HEK293 (cell line): ENCODE data around the gene MPC1L.

Source experiments
- TRIM28 ChIP-seq: IDR thresholded peaks from 2 replicates; pipeline ENCODE4 v1.6.1; 2011; ENCODE audit warnings: low read length, control low read depth, borderline replicate concordance
- ZNF843 ChIP-seq: fragments of 450-650 bp; formaldehyde crosslinking; IDR thresholded peaks from 2 replicates; pipeline ENCODE4 v1.5.1; 2016; ENCODE audit warnings: missing biosample characterization, missing genetic modification characterization
- TF ChIP-seq, protein P1 (sequence below): fragments of 450-650 bp; formaldehyde crosslinking; IDR thresholded peaks from 2 replicates; pipeline ENCODE4 v1.5.1; 2016; ENCODE audit warnings: missing biosample characterization, missing genetic modification characterization

DNA sequence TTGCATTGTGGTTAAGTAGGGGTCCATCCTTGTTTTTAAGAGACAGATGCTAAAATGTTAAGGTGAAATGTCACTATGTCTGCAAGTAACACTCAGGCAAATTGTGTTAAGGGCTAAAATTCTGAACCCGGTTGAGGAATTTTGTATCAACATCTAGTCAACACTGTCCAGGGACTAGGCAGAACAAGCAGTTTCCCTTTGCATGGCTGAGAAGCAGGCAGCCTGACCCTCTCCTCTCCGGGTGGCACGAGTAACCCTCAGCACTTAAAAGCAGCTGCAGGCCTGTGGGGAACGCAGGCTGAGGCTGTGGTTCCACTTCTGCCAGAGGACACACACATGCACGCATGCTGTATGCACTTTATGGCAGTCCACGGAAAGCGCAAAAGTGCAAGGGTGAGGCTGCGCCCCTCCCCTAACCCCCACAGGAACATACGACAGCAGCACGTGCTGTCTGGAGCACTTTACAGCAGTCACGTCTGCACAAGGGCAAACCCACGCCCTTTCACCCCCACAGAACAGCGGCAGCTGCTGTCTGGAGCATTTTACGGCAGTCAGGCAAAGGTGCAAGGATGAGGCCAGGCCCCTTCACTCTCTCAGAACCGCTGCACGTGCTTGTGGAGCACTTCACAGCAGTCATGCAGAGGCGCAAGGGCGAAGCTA, 619 bp upstream of the MPC1L start:
- TF ChIP-seq TRIM28, result no peak
- TF ChIP-seq, protein P1, sequence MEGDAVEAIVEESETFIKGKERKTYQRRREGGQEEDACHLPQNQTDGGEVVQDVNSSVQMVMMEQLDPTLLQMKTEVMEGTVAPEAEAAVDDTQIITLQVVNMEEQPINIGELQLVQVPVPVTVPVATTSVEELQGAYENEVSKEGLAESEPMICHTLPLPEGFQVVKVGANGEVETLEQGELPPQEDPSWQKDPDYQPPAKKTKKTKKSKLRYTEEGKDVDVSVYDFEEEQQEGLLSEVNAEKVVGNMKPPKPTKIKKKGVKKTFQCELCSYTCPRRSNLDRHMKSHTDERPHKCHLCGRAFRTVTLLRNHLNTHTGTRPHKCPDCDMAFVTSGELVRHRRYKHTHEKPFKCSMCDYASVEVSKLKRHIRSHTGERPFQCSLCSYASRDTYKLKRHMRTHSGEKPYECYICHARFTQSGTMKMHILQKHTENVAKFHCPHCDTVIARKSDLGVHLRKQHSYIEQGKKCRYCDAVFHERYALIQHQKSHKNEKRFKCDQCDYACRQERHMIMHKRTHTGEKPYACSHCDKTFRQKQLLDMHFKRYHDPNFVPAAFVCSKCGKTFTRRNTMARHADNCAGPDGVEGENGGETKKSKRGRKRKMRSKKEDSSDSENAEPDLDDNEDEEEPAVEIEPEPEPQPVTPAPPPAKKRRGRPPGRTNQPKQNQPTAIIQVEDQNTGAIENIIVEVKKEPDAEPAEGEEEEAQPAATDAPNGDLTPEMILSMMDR (tag by site-specific recombination), result no peak
- TF ChIP-seq ZNF843 (tag by site-specific recombination), result no peak
